NOMO-1 treated with DMSO at 0.1 percent for 48 hours (cell line): ENCODE data around the gene CHIT1.

Experiments used
- DNase-seq: peaks from one replicate; lab custom pipeline; 2025; ENCODE audit not compliant: unreplicated experiment; lab: John Stamatoyannopoulos, UW

CHIT1 gene

GRCh38 chr1:203190949-203191348 lies 38.5 kb downstream of the CHIT1 start:
- DNase-seq = no peak

DNA sequence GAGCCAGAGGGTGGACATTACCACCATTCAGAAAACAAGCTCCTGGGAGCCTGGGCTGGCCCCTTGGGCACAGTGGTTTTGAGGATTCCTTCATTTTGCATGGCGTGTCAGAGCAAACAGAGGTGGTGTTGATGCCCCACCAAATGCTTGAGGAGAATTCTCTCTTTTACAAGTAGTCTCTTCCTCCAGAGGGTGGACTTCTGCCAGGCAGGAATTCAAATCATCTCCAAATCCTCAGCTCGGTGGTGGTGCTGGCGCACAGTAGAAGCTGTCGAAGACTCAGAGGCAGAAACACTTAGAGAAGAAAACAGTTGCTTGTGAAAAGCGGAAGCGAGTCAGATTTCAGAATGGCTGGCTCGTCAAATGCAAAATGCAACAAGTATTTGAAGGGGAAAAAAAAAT lies 39.5 kb downstream of the CHIT1 start:
- peak; percentile 77 for DNase-seq

DNA sequence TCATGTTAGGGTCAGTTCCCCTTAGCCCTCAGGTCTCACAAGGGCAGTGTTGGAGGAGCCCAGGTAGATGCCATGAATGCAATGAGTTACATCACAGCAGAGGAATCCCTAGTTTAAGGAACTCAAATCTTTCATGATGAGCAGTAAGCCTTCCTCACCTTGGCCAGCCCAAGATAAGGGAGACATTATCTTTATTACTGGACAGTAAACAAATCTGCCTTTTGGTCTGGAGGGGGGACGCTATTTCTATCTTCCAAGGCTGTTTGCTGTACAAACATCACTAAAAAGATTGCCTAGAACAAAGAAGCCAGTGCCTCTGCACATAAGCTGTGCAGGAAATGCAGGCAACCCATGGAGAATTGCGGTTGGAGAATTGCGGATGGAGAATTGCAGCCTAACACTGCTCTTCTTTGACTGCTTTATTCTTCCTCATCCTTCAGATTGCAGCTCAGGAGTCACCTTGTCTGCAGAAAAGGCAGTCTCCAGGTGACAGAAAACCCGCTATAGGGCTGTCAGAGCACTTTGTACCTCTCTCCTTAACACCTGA lies 40.7 kb downstream of the CHIT1 start:
- no peak for DNase-seq

DNA sequence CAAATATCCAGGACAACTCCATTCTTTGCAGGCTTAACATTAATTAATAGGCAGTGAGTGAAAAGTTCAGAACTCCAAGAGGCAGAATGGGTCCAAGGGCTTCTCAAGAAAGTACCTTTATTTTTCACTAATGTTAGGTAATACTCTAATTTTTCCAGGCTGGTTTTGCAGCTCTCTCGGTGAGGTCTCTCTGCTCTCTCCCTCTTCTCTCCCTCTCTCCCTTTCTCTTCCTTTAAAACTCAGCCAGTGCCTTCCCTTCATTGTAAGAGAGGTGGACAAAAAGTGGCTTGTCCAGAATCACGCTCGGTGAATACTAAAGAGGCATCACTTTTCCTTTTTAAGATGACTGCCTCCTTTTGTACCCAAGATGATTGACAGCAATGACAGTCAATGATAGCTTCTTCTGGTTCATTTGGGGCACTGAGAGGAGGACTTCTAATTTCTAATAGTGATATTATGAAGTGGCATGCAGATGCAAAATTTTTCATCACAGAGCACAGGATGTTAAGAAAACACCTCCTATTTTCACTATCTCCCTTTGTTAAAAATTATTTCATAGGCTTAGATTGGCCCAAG lies 41.7 kb downstream of the CHIT1 start:
- no peak for DNase-seq

DNA sequence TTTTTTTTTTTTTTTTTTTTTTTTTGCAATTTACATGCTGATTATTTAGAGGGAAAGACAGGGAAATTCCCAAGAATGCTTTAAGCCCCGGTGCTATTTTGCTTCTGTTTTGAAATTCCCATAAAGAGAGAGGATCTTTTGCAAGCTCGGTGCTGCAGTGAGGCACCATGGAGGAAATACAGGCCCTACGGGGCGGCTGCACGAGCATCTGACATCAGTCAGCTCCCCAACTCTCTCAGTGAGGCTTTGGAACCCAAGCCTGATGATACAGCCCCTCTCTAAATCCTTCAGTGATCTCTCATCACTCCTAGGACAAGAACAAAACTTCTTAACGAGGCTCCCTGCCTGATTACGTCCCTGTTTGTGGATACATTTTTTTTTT lies 42.2 kb downstream of the CHIT1 start:
- no peak for DNase-seq

DNA sequence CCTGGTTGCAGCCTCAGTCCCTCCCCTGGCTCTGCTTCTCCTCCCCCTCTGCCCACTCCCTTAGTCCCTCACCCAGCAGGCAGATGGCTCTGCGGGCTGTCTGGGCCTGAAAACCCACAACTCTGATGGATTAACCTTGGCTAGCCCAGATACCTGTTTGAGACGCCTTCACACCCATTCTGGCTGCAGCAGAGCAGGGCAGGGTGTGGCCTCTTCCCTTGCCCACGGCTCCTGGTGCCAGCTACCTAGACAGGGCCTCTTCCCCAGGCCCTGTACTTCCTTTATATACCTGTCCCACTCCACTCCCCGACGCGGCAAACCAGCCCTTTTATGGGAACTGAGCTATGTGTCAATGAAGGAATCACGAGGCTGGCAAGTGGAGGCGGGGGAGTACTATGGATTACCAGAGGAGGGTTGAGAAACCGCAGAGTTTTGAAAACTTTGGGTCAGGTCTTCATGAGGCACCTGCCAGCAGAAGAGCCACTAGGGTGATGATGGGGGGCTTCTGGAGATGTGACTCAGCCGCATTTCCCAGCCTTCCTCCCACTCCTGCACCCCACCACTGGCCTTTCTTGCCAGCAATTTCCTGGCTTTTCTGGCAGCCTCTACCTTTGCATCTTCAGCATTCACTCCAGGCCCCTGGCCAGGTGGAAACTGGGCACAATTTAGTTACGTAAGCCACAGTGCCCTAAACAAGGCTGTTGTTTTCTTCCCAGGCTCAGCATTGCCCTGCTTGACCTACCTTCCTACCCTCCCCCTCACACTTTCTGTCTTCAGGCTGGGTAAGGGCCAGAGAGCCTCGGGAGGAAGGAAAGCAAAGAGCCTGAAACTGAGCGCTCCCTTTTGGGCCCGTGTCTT lies 42.8 kb downstream of the CHIT1 start, which contains the start of gene CHI3L1:
CHI3L1 (minus strand) TSS at position 259 of the 858 bp plus-strand sequence; CDS start at position 178, 81 bp downstream.
- DNase-seq = peak; percentile 61

GRCh38 chr1:203186091-203186445 lies 43.4 kb downstream of the CHIT1 start:
- no peak for DNase-seq

DNA sequence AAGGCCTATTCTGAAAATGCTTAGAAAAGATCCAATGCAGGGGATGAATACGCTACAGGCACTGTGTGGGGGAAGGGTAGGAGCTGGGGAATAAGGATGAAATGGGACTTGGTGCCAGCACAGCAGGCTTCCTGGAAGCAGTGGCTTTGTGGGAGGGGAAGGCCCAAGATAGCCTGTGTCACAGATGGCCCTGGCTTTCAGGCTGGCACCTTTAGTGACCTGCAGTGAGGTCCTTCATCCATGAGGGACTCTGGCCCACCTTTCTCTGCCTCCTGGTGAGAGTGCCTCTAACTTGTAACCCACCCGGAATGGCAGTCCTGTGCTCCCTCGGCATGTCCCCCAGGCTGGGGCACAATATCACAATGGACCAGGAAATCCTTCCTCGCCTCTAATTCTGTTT lies 43.9 kb downstream of the CHIT1 start:
- DNase-seq = no peak

- no peak for DNase-seq
These were observed 44.4 kb downstream of the CHIT1 start for GRCh38 chr1:203185061-203185461.

DNA sequence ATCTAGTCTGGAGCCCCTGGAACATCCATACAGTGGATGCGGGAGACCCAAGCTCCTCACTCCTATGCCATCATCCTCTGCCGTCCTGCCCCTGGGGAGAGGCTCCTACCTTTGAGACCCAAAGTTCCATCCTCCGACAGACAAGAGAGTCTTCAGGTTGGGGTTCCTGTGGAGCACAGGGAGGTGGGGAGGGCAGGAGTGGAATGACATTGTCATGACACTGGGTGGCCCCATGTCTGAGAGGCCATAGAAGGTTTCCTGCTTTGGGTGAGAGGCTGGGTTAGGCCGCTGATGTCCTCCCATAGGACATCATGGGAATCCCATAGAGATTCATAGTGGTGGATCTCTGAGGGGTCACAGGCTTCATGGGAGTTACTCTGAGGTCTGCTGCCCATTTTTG lies 45.0 kb downstream of the CHIT1 start:
- no peak for DNase-seq

- no peak for DNase-seq
These were observed 45.6 kb downstream of the CHIT1 start for GRCh38 chr1:203183828-203184227.

DNA sequence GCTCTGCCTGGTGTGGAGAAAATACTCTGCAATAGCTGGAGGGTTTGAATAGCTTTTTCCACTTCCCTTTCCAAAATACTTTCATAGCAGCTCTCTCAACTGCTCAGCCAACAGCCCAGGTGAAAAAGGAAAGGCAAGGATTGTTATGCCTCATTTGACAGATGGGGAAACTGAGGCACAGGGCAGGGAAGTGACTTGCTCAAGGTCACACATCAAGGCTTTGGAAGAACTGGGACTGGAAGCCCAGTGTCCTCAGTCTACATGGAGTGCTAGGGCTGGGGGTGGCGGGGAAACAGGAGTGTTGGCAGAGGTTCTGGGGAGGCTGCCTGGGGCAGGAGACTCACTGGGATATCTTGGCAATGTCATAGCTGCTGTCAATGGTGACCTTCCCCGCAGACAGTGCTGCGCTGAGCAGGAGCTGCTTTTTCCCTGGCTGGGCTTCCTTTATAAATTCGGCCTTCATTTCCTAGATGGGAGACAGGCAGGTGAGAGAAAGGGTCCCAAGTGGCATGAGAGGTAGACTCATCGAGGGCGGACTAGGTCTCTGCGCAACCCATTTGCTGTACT lies 47.0 kb downstream of the CHIT1 start:
- DNase-seq = no peak

DNA sequence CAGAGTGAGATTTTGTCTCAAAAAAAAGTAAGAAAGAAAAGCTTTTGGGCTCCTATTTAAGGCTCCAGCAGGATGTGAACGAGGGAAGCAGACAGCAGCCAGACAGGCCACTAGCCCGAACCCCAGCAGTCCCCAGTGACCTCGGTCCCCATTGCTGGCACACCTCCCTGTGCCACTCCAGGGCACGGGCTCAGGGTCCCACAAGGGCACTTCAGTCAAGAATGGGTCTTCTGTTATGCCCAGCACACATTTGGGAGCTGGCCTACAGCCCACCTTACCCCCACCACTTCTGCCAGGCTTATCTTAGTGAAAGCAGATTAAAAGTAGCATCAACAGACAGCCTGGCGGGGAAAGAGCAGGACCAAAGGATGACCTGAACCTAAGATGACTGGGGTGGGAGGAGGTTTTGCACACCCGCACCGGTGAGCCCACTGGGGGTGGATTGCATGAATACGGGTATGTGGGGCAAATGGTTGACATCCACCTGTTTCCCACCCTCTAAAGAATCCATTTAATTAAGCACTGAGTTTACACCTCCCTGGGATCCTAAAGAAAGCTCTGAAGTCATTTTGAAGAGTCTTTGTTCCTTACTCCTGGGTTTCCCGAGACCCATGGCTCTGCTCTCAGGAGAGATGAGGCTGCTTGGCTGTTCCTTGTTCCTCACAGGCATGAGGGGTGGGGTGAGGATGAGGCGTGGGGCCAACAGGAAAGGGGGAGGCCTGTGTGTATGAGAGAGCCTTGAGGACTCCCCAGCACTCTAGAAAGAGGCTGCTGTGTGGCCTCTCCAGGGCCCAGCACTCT lies 47.7 kb downstream of the CHIT1 start:
- DNase-seq = no peak

DNA sequence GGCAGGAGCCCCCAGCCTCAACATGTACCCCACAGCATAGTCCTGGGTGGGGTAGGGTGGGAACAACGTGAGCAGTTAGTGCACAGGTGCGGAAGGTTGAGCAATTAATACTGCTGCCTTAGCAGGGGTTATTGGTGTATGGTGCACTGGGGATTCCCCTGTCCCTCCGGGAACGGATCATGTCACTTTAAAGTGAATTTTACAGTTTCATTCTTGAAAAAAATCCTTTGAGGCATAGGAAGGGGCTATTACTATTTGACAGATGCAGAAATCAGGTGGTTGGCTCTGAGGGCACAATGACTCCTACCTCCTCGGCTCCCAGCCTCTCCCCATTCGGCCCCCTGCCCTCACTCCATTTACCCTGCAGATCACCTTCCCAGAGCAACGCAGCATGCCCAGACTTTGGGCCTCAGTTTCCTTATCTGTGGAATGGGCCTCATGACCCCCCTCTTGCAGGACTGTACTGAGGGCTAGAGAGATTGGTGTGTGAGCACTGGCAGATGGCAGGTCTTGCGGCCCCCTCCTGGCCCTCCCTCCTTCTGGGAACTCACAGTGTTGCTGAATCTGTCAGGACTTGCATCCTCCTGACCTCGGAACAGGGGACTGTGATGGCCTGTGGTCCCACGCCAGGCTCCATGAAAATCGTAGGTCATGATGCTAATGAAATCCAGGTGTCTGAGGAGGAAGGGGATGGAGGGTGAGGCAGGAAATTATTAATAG lies 48.7 kb downstream of the CHIT1 start:
- DNase-seq = no peak

DNA sequence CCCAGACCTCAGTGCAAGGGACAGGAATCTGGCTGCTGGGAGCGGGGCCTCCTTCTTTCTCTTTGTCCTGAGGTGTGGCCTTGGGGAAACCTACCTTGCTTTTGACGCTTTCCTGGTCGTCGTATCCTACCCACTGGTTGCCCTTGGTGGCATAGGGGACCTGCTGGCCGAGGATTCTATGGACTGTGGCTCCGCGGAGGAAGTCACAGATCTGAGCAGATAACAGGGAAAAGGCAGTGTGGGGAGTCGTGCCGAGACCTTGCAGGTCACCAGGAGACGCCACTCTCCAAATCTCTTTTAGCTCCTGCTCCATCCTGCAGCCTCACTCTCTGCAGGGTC lies 49.8 kb downstream of the CHIT1 start:
- DNase-seq = no peak

DNA sequence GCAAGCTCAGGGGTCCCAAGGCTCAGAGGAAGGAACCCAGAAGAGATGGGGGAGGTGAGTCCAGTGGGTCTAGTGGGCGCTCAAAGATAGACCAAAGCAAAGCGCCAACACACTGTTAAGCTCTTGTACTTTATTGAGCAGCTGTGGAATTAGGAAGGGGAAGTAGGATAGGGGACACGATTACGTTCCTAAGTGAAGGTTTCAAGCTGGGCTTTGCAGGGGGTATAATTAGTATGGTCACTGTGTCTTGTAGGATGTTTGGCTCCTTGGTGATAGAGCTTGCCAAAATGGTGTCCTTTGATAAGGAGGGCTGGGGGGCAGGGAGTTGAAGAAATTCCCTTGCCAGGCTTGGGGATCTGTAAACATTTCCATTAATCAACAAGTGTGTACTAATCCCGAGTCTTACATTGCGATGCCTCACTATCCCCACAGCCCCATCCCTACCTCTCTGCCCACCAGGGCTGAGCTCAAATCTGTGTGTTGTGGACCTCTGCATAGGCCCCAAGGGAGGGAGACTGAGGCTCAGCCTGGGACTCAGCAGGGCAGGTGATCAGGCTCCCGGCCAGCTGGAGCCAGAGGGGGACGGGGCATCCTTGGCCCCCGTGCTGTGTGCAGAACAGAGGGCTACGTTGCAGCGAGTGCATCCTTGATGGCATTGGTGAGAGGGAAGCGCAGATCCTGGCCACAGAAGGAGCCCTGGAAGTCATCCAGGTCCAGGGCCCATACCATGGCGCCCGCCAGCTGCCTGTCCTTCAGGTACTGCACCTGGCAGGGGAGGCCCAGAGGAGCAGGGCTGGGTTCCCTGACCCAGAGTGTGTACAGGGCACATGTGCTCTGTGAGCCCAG lies 50.4 kb downstream of the CHIT1 start:
- DNase-seq = no peak

DNA sequence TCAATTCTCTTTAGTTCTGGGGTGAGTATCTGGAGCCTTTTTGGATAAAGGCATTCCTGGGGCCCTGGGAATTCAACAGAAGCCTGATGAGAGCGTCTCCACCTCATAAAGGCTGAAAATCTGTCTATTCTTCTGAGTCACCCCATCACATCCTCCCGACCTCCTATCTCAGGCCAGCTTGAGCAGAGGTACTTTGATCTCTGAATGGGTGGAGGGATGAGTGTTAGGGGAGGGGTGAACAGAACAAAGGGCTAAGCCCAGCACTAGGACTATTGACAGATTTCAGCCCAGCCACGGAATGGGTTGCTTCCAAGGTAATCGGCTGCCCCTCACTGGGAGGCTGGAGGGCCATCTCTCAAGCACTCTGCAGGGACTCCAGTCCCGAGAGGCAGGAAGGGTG lies 51.4 kb downstream of the CHIT1 start:
- DNase-seq = no peak

GRCh38 chr1:203177470-203178039 lies 51.9 kb downstream of the CHIT1 start:
- no peak for DNase-seq

- DNase-seq = no peak
These were observed 52.5 kb downstream of the CHIT1 start for GRCh38 chr1:203177036-203177405.
